HepG2 (cell line): ENCODE data around the gene GFPT2. TPM values are rescaled to one million over a fixed set of nuclear protein-coding genes. Genes with fewer than 3 reads are reported as not detected.
A peak's percentile ranks its signal among the peaks of the same experiment; 100 is the strongest.

ENCODE experiments used
- CEBPG ChIP-seq: IDR thresholded peaks from 2 replicates; pipeline ENCODE4 v1.6.1; 2016
- FLYWCH1 ChIP-seq: sonication (generic); formaldehyde crosslinking; IDR thresholded peaks from 2 replicates; pipeline ENCODE4 v1.8.1; 2023; ENCODE audit warnings: mild to moderate bottlenecking, missing genetic modification reagents
- FOXA3 ChIP-seq: IDR thresholded peaks from 2 replicates; pipeline ENCODE4 v1.6.1; 2016; ENCODE audit warnings: missing genetic modification reagents, missing compliant biosample characterization
- KDM5B ChIP-seq: sonication (generic); formaldehyde crosslinking; IDR thresholded peaks from 2 replicates; pipeline ENCODE4 v1.4.0; 2020; ENCODE audit warnings: missing genetic modification reagents, mild to moderate bottlenecking, borderline replicate concordance
- KLF12 ChIP-seq: sonication (generic); formaldehyde crosslinking; IDR thresholded peaks from 2 replicates; pipeline ENCODE4 v1.4.0; 2020; ENCODE audit warnings: missing genetic modification reagents, borderline replicate concordance
- NCOR1 ChIP-seq: fragments of 200-600 bp; sonication (generic); IDR thresholded peaks from 2 replicates; pipeline ENCODE4 v1.7.0; 2017; ENCODE audit warnings: antibody characterized with exemption, low read length, borderline replicate concordance
- NPAS2 ChIP-seq: sonication (generic); formaldehyde crosslinking; IDR thresholded peaks from 2 replicates; pipeline ENCODE4 v1.8.0; 2022; ENCODE audit warnings: mild to moderate bottlenecking, missing genetic modification reagents, borderline replicate concordance
- RFX3 ChIP-seq: IDR thresholded peaks from 2 replicates; pipeline ENCODE4 v1.6.1; 2016; ENCODE audit warnings: missing biosample characterization, missing genetic modification reagents
- SMAD3 ChIP-seq: sonication (generic); formaldehyde crosslinking; IDR thresholded peaks from 2 replicates; pipeline ENCODE4 v1.4.0; 2020; ENCODE audit warnings: missing genetic modification reagents
- SMARCE1 ChIP-seq: fragments of 450-650 bp; IDR thresholded peaks from 2 replicates; pipeline ENCODE4 v1.6.1; 2017; ENCODE audit warnings: borderline replicate concordance
- TAF1 ChIP-seq: sonication (generic); formaldehyde crosslinking; IDR thresholded peaks from 2 replicates; pipeline ENCODE4 v1.4.0; 2020; ENCODE audit warnings: missing genetic modification reagents
- U2AF1 ChIP-seq: fragments of 200-400 bp; formaldehyde crosslinking; optimal IDR thresholded peaks from 2 replicates; pipeline ENCODE3; 2017; ENCODE audit warnings: mild to moderate bottlenecking, low read depth, low read length
- XRCC5 ChIP-seq: fragments of 200-400 bp; formaldehyde crosslinking; optimal IDR thresholded peaks from 2 replicates; pipeline ENCODE3; 2017; ENCODE audit warnings: mild to moderate bottlenecking, low read length
- ZBTB3 ChIP-seq: sonication (generic); formaldehyde crosslinking; IDR thresholded peaks from 2 replicates; pipeline ENCODE4 v1.4.0; 2020; ENCODE audit warnings: low read depth, mild to moderate bottlenecking, moderate library complexity, missing genetic modification reagents, borderline replicate concordance
- ZNF230 ChIP-seq: sonication (generic); formaldehyde crosslinking; IDR thresholded peaks from 2 replicates; pipeline ENCODE4 v1.4.0; 2020; ENCODE audit warnings: mild to moderate bottlenecking, missing genetic modification reagents
- ZNF260 ChIP-seq: sonication (generic); formaldehyde crosslinking; IDR thresholded peaks from 2 replicates; pipeline ENCODE4 v1.4.0; 2020; ENCODE audit warnings: missing genetic modification reagents, low read depth, mild to moderate bottlenecking, borderline replicate concordance
- ZNF615 ChIP-seq: sonication (generic); formaldehyde crosslinking; IDR thresholded peaks from 2 replicates; pipeline ENCODE4 v1.5.0; 2020; ENCODE audit warnings: mild to moderate bottlenecking, missing genetic modification reagents, borderline replicate concordance
- polyA plus RNA-seq, 8 experiments: library from polyadenylated mRNA; depleted of rRNA in 3 of 8; stranded (reverse) in 7 of 8; unstranded in 1 of 8; fragments of >200 nt; fragmentation: Illumina TruSeq in 4 of 8; extraction: Trizol in 4 of 8; gene quantifications; 2 replicates each; pipeline versions ENCODE4 v1.2.1 to v1.2.3, GENCODE V29; 2011 to 2016; ENCODE audit warnings: low read depth in 4 of 8, missing spikeins in 1 of 8, mixed read lengths in 1 of 8; ENCODE audit not compliant: insufficient read depth in 1 of 8
- total RNA-seq, 5 experiments: library from RNA; depleted of rRNA; stranded (reverse); fragments of >200 nt; fragmentation: Illumina TruSeq; extraction: Trizol; gene quantifications; 2 replicates each; pipeline ENCODE4 v1.2.3, GENCODE V29; 2016; ENCODE audit warnings: low read depth in 1 of 5
- TF ChIP-seq, protein P1 (sequence below): sonication (generic); formaldehyde crosslinking; IDR thresholded peaks from 2 replicates; pipeline ENCODE4 v1.4.0; 2020; ENCODE audit warnings: low read depth, missing genetic modification reagents
- TF ChIP-seq, protein P2 (sequence below): IDR thresholded peaks from 2 replicates; pipeline ENCODE4 v1.6.1; 2016; ENCODE audit warnings: mild to moderate bottlenecking
- TF ChIP-seq, protein P3 (sequence below): sonication (generic); formaldehyde crosslinking; IDR thresholded peaks from 2 replicates; pipeline ENCODE4 v1.4.0; 2020; ENCODE audit warnings: missing genetic modification reagents
- TF ChIP-seq, protein P4 (sequence below): sonication (generic); formaldehyde crosslinking; IDR thresholded peaks from 2 replicates; pipeline ENCODE4 v1.5.0; 2020; ENCODE audit warnings: missing genetic modification reagents, mild to moderate bottlenecking, borderline replicate concordance

The GFPT2 gene
- total and polyA plus RNA-seq, 2 of the 13 experiments (the other 11 are each of a cell fraction or from before 2014, with no cell fraction given), result 0.18 TPM

DNA sequence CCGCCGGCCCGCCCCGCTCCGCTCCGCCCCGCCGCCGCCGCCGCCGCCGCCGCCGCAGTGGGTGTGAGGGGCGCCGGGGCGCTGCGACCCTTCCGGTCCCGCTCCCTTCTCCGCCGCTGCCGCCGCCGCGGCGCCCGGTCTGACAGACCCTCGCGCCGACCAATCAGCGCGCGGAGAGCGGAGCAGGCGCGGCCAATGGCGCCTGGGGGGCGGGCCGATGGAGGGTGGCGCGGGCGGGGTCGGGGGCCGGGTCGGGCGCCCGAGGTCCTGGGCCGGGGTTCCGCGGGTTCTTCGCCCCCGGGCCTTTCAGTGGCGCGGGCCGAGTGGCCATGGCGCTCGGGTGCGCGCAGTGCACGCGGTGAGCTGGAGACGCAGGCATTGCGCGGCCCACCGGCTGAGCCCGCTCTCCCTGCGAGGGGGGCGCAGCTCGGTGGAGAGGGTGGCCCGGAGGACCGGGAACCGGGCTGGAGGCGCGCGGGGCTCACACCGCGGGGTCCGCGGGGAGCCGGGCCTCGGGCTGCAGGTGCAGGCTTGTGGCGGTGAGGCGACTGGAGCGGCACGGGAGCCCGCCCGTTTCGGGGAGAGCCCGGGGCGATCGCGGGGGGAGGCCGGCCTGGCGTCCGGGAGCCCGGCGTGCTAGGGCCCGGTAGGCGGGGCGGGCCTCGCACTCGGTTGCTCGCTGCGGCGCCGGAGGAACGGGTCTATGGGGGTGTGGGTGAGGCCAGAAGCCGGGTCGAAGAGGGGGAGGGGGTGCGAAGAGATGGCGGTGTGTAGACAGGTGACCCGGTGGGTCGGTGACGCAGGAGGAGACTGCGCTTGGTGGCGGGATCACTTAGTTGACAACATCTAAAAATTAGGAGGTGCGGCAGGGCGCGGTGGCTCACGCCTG, 60.9 kb downstream of the GFPT2 start, which contains the start of gene MAPK9 (continued):
- TF ChIP-seq, protein P1, sequence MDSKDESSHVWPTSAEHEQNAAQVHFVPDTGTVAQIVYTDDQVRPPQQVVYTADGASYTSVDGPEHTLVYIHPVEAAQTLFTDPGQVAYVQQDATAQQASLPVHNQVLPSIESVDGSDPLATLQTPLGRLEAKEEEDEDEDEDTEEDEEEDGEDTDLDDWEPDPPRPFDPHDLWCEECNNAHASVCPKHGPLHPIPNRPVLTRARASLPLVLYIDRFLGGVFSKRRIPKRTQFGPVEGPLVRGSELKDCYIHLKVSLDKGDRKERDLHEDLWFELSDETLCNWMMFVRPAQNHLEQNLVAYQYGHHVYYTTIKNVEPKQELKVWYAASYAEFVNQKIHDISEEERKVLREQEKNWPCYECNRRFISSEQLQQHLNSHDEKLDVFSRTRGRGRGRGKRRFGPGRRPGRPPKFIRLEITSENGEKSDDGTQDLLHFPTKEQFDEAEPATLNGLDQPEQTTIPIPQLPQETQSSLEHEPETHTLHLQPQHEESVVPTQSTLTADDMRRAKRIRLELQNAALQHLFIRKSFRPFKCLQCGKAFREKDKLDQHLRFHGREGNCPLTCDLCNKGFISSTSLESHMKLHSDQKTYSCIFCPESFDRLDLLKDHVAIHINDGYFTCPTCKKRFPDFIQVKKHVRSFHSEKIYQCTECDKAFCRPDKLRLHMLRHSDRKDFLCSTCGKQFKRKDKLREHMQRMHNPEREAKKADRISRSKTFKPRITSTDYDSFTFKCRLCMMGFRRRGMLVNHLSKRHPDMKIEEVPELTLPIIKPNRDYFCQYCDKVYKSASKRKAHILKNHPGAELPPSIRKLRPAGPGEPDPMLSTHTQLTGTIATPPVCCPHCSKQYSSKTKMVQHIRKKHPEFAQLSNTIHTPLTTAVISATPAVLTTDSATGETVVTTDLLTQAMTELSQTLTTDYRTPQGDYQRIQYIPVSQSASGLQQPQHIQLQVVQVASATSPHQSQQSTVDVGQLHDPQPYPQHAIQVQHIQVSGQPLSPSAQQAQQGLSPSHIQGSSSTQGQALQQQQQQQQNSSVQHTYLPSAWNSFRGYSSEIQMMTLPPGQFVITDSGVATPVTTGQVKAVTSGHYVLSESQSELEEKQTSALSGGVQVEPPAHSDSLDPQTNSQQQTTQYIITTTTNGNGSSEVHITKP (CRISPR knock-in tag), result no peak
- TF ChIP-seq RFX3 (CRISPR knock-in tag) (no peak), SMAD3 (CRISPR knock-in tag) (no peak), CEBPG (CRISPR knock-in tag) (no peak), NPAS2 (CRISPR knock-in tag) (no peak), ZNF230 (CRISPR knock-in tag) (no peak), TAF1 (peak; percentile 63; the same call in 1 of the 2 replicates), KDM5B (CRISPR knock-in tag) (peak; percentile 79; the same call in 1 of the 2 replicates), ZBTB3 (no peak), ZNF615 (CRISPR knock-in tag) (no peak), XRCC5 (no peak), KLF12 (CRISPR knock-in tag) (no peak), NCOR1 (0 out of 2 replicates have a peak, but pooled peaks have one; percentile 6), SMARCE1 (no peak), ZNF260 (CRISPR knock-in tag) (no peak), FLYWCH1 (CRISPR knock-in tag) (no peak), U2AF1 (no peak), FOXA3 (no peak)
- TF ChIP-seq, protein P2, sequence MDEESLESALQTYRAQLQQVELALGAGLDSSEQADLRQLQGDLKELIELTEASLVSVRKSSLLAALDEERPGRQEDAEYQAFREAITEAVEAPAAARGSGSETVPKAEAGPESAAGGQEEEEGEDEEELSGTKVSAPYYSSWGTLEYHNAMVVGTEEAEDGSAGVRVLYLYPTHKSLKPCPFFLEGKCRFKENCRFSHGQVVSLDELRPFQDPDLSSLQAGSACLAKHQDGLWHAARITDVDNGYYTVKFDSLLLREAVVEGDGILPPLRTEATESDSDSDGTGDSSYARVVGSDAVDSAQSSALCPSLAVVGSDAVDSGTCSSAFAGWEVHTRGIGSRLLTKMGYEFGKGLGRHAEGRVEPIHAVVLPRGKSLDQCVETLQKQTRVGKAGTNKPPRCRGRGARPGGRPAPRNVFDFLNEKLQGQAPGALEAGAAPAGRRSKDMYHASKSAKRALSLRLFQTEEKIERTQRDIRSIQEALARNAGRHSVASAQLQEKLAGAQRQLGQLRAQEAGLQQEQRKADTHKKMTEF (CRISPR knock-in tag), result no peak
- TF ChIP-seq, protein P3, sequence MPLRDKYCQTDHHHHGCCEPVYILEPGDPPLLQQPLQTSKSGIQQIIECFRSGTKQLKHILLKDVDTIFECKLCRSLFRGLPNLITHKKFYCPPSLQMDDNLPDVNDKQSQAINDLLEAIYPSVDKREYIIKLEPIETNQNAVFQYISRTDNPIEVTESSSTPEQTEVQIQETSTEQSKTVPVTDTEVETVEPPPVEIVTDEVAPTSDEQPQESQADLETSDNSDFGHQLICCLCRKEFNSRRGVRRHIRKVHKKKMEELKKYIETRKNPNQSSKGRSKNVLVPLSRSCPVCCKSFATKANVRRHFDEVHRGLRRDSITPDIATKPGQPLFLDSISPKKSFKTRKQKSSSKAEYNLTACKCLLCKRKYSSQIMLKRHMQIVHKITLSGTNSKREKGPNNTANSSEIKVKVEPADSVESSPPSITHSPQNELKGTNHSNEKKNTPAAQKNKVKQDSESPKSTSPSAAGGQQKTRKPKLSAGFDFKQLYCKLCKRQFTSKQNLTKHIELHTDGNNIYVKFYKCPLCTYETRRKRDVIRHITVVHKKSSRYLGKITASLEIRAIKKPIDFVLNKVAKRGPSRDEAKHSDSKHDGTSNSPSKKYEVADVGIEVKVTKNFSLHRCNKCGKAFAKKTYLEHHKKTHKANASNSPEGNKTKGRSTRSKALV (CRISPR knock-in tag), result no peak
- TF ChIP-seq, protein P4, sequence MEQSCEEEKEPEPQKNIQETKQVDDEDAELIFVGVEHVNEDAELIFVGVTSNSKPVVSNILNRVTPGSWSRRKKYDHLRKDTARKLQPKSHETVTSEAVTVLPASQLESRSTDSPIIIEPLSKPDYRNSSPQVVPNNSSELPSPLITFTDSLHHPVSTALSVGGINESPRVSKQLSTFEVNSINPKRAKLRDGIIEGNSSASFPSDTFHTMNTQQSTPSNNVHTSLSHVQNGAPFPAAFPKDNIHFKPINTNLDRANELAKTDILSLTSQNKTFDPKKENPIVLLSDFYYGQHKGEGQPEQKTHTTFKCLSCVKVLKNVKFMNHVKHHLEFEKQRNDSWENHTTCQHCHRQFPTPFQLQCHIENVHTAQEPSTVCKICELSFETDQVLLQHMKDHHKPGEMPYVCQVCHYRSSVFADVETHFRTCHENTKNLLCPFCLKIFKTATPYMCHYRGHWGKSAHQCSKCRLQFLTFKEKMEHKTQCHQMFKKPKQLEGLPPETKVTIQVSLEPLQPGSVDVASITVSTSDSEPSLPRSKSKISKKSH (CRISPR knock-in tag), result no peak
